Renal pelvis (tissue), 12 donors: ENCODE measurements around the gene NPHP3. TPM values are rescaled to one million over a fixed set of nuclear protein-coding genes. Genes with fewer than 3 reads are reported as not detected.
"Not testable (repeated sequence)": the region's sequence is repeated elsewhere in the genome, so short reads cannot be mapped to it uniquely, and the experiment has no call there.

Source experiments
- DNase-seq: peaks from one replicate; pipeline ENCODE4 v3.0.0-alpha.2; 2013
- long read RNA-seq, 16 experiments: transcript quantifications; one replicate each; lab custom pipeline, GENCODE V29; 2026
- polyA plus RNA-seq, 3 donors: library from polyadenylated mRNA; unstranded; fragments of 120-200 nt; gene quantifications; one replicate each; pipeline ENCODE4 v1.2.1, GENCODE V29; 2013; ENCODE audit not compliant: insufficient read length in 3 of 3

NPHP3 gene
- 10 to 100 TPM; 32.8 to 69.4 (median 58.8) TPM for polyA plus RNA-seq
- long read RNA-seq, donor 1, result 0 reads
- long read RNA-seq, donor 2, full-length matches to known transcripts, result 1 of 1 reads
- long read RNA-seq, donor 2, partial matches to known transcripts, result 0 of 1 reads
- long read RNA-seq, donor 2, other reads (novel, unspliced or antisense), result 0 of 1 reads
- long read RNA-seq, donor 3, partial matches to known transcripts, result 8 of 8 reads
- long read RNA-seq, donor 3, other reads (novel, unspliced or antisense), result 0 of 8 reads
- long read RNA-seq, donor 4, result 0 reads
- long read RNA-seq, donor 5, result 0 reads
- long read RNA-seq, donor 6, partial matches to known transcripts, result 14 of 16 reads
- long read RNA-seq, donor 6, other reads (novel, unspliced or antisense), result 0 of 16 reads
- long read RNA-seq, donor 7, partial matches to known transcripts, result 0 of 1 reads
- long read RNA-seq, donor 7, other reads (novel, unspliced or antisense), result 0 of 1 reads
- long read RNA-seq, donor 8, result 0 reads
- long read RNA-seq, donor 9, partial matches to known transcripts, result 0 of 2 reads
- long read RNA-seq, donor 9, other reads (novel, unspliced or antisense), result 0 of 2 reads
- long read RNA-seq, donor 10, full-length matches to known transcripts, result 1 of 21 reads
- long read RNA-seq, donor 10, partial matches to known transcripts, result 20 of 21 reads
- long read RNA-seq, donor 10, other reads (novel, unspliced or antisense), result 0 of 21 reads
- long read RNA-seq, donor 11, result 0 reads
- long read RNA-seq, donor 12, full-length matches to known transcripts, result 1 of 1 reads
- long read RNA-seq, donor 12, partial matches to known transcripts, result 0 of 1 reads
- long read RNA-seq, donor 12, other reads (novel, unspliced or antisense), result 0 of 1 reads
- long read RNA-seq, donor 13, partial matches to known transcripts, result 0 of 1 reads
- long read RNA-seq, donor 13, other reads (novel, unspliced or antisense), result 0 of 1 reads
- long read RNA-seq, donor 14, result 0 reads
- long read RNA-seq, donor 15, full-length matches to known transcripts, result 1 of 12 reads
- long read RNA-seq, donor 15, partial matches to known transcripts, result 11 of 12 reads
- long read RNA-seq, donor 15, other reads (novel, unspliced or antisense), result 0 of 12 reads
- long read RNA-seq, donor 16, full-length matches to known transcripts, result 1 of 1 reads
- long read RNA-seq, donor 16, partial matches to known transcripts, result 0 of 1 reads
- long read RNA-seq, donor 16, other reads (novel, unspliced or antisense), result 0 of 1 reads

GRCh38 chr3:132722165-132723023 lies at the start of gene NPHP3:
Gene NPHP3, minus strand, starts transcription at chr3:132722409. Its CDS starts 54 bp downstream, at chr3:132722355.
- peak; percentile 95 for DNase-seq

DNA sequence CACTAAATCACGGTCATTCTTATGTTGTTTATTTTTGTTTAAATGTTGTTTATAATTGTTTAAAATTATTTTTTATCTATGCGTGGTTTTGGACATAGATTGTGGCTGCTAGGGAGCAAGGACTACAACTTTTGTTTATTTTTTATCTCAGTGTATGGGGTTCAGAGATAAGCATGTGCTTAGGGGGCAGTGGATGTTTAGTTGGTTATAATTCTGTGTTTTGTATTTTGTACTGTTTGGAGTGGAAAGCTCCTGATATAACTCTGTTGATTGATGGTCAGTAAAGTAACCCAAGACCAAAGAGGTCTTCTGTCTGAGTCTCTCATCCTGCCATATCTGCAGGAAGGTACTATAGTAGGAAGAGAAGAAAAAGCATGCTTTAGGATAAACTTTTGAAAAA lies 36.5 kb upstream of the NPHP3 start:
- no peak for DNase-seq

DNA sequence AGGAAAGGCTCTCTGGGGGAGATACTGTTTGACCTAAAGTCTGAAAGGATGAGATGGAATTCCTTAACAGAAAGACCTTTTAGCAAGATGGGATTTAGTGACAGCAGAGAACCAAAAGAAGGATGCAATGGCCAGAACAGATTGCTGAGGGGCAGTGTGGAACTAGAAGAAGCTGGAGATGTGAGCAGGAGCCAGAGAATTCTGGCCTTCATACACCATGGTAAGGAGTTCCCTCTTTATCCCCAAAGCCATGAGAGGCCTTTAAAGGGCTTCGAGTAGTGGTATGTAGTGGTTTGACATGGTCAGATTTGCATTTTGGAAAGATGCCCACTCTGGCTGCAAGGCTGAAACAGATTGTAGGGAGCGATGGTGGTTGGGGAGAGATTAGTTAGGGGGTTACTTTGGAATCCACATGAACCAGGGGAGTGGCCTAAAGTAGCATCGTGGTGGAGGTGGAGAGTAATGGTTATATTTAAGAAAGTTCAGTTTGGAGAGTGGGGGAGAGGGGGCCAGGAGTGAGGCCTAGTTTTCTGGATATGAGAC lies 34.0 kb upstream of the NPHP3 start:
- no peak for DNase-seq

DNA sequence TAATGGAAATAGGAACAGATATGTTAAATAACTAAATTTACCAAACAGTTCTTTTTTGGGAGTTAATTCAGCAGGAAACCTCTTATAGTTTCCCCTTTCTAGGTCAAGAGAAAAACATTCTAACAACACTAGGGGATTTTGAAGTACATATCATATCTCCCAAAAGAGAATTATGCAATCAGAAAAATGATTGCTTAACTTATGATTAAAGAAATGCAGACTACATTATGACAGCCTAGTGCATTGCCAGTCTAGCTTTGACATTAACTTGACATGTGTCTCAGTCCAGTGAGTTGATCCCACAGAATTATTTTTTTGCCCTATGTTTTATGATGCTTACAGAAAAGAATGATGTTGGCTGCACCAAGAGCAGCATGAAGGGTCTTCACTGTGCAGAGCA lies 31.7 kb upstream of the NPHP3 start:
- DNase-seq, result no peak

DNA sequence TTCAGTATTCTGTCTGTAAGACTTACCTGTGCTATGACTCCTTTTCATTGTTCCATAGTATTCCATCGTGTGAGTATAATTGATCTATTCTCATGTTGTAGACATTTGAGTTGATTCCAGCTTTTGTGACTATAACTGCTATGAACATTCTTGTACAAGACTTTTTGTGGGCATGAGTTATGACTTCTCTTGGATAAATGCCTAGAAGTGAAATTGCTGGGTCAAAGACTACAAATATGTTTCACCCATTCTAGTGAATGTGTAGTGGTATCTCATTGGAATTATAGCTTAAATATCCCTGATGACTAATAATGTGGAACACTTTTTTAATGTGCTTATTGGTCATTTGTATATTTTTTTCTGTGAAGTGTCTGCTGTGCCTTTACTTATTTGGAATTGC lies 27.6 kb upstream of the NPHP3 start:
- DNase-seq, result no peak

GRCh38 chr3:132746720-132747119 lies 24.5 kb upstream of the NPHP3 start:
- not testable (repeated sequence) for DNase-seq

GRCh38 chr3:132738314-132738713 lies 16.1 kb upstream of the NPHP3 start:
- no peak for DNase-seq

DNA sequence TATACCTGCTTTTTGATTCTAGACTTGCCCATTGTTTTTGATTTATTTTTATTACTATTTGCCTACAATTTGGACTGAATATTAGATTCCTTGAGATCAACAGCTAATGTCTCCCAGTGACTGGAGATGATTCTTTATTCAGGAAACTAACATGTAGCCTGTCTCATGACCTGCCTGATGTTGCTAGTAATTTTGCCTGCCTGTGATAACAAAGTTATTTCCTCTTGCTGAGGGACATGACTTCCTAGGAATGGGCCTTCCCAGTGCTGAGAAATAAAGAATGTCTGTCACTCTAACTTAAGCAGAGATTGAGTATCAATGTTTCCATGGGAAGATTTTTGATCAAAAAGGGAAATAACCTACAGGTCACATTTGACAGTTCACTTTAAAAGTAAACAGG lies 13.4 kb upstream of the NPHP3 start:
- DNase-seq, result no peak

- DNase-seq, result peak; percentile 35
Observed at GRCh38 chr3:132730891-132731580, 8.8 kb upstream of the NPHP3 start.

DNA sequence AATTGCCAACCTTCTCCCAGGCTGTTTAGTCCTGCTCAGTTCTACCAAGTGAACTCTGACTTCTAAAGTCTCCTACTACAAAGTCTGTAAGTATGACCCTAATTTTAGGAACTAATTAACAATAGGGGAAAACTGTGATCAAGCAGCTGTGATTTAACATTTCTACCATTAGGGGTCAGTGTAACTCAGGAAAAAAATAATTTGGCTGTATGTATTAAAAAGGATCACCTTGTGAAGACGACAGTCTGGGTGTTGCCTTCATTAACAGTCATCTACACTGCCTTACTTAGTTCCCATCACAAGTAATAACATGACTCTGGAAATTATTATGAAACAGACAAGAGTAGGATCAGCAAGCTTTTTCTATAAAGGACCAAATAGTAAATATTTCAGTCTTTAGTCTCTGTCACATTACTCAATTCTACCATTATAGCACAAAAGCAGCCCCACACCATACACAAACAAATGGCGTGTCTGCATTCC lies 4.2 kb upstream of the NPHP3 start:
- DNase-seq, result peak; percentile 40

DNA sequence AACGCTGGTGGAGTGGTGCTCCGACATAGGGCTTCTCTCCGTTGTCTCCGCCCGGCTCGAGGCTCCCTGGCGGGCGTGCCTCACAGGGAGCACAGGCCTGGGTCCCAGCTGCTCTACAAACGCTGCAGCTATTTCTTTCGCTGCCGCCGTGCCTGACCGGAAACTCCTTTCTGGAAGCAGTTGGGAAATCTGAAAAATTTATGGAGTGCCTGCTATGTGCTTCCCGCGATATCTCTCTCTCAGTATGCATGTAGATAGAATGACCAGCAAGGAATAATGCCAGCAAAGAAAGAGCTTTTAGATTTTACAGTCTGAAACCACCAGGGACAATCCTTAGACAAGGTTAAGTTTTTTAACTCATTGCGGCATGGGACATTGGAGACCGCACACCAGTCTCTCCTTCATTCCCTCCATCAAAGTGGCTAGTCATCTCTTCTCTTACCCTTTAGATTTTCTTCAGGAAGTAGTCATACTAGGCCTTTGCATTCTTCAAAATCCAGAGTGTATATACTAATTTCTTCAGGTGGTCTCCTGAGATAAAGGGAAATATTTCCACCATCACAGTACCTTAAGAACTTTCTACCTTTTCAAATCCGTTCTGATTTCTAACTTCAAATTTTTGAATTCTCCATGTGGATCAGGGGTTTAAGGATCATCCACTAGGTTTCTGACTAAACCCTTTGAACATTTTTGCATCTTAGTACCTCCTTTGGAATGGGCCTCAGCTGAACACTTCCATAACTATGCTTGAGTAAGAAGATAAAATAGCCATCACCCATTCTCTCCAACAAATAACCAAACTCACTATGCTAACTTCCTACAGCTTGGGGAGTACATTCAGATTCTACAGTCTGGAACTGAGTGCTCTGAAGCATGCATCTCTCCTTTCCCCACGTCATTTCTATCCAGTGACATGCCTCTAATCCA lies 1.1 kb upstream of the NPHP3 start:
- no peak for DNase-seq

DNA sequence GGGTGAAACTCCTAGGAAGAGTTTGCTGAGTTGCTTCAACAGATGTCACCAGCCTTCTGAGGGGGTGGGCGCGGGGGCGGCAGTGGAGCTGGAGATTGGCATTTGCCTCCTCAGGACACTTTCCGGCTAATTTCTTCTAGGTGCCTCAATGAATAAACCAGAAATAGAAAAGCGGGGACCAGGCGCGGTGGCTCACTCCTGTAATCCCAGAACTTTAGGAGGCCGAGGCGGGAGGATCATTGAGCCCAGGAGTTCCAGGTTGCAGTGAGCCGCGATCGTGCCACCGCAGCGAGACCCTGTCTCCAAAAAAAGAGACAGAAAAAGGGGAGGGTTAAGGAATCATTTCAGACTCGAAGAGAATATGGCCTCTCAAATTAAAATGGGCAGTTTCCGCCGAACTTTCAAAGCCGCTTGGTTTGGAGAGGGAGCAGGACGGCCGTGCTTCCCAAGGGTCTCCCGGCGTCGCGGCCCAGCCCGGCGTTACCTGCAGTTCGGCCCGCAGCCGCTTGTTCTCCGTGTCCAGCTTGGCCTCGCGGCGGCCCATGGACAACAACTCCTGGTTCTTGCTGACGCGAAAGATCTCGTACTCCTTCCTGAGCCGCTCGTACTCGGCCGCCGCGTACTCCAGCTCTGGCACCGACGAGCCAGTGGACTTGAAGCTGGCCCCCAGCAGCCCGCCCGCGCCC lies 587 bp downstream of the NPHP3 start:
- DNase-seq, result peak; percentile 71

DNA sequence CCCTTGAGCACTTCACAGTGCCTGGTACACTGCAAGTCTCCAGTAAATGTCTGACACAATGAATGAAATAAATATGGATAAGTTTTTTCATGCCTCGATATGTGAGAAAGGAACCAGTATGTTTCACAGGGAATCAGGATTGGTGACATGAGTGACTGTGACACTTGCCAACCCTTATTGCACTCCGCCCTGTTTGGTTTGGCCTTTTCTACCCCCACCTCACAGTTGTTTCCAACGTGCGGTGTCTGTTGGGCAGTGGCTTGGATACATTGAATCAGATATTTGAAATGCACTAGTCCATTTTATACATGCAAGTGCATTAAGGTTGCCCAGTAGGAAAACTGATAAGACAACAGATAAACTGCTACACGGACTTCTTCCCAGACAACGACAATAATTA lies 2.0 kb downstream of the NPHP3 start:
- no peak for DNase-seq

DNA sequence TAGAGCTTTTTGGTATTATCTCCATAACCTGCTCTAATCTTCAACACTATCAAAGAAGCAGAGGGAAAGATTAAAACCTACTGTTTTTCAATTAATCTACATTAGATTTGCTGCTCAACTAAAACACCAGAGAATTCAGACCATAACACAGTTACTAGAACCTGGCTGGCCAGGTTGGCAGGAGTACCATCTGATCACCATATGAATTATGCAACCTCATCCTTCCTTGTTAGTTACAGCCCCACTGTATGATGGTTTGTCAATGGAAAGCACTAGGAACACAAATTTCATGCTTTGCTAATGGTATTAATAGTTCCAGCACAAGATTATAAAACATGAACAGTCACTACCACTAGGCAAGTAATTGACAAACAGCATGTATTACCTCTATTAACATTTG lies 5.8 kb downstream of the NPHP3 start:
- DNase-seq, result no peak

GRCh38 chr3:132713977-132714727 lies 8.1 kb downstream of the NPHP3 start:
- DNase-seq, result no peak

DNA sequence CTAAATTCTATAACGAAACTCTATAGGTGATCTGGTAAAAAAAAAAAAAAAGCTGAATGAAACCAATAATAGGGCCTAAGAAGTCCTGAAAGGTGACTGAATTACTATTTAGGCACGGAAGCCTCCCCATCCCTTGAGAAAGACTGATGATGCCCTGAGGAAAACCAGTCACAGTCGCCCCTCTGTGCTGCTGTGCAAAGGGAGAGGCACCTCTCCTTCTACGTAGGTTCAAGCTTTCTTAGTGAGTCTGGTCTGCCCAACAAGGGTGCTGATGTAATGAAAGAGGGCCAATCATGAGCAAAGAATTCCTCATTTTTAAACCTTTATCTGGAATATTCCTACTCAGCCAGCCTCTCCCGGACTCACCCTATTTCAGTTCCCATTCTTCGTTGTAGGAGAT lies 11.9 kb downstream of the NPHP3 start:
- no peak for DNase-seq

GRCh38 chr3:132709761-132710160 lies 12.4 kb downstream of the NPHP3 start:
- no peak for DNase-seq

GRCh38 chr3:132703733-132704132 lies 18.5 kb downstream of the NPHP3 start:
- DNase-seq, result no peak
